GM12864 (cell line): ENCODE measurements around the gene ZNF24.

Experiments used
- DNase-seq: peaks from one replicate; pipeline ENCODE4 v3.0.0-alpha.2; 2011; ENCODE audit warnings: low read depth
- H3K4me3 ChIP-seq: 2 replicates; pipeline ENCODE4 v1.5.1; 2011; ENCODE audit warnings: mild to moderate bottlenecking, low read depth, low read length, control low read depth
- TF ChIP-seq, protein P1 (sequence below): IDR thresholded peaks from 2 replicates; pipeline ENCODE4 v1.5.1; 2011; ENCODE audit warnings: low read depth, mild to moderate bottlenecking, moderate library complexity, low read length, control low read depth, inconsistent platforms; ENCODE audit errors: missing control alignments

The ZNF24 gene

GRCh38 chr18:35306588-35307250, 37.5 kb downstream of the ZNF24 start:
- H3K4me3 ChIP-seq: no peak overlapping the region
- TF ChIP-seq, protein P1, sequence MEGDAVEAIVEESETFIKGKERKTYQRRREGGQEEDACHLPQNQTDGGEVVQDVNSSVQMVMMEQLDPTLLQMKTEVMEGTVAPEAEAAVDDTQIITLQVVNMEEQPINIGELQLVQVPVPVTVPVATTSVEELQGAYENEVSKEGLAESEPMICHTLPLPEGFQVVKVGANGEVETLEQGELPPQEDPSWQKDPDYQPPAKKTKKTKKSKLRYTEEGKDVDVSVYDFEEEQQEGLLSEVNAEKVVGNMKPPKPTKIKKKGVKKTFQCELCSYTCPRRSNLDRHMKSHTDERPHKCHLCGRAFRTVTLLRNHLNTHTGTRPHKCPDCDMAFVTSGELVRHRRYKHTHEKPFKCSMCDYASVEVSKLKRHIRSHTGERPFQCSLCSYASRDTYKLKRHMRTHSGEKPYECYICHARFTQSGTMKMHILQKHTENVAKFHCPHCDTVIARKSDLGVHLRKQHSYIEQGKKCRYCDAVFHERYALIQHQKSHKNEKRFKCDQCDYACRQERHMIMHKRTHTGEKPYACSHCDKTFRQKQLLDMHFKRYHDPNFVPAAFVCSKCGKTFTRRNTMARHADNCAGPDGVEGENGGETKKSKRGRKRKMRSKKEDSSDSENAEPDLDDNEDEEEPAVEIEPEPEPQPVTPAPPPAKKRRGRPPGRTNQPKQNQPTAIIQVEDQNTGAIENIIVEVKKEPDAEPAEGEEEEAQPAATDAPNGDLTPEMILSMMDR: no peak
- no peak for DNase-seq

GRCh38 chr18:35303610-35304009, 40.6 kb downstream of the ZNF24 start:
- H3K4me3 ChIP-seq: no peak overlapping the region
- no peak for DNase-seq
- TF ChIP-seq, protein P1: no peak

DNA sequence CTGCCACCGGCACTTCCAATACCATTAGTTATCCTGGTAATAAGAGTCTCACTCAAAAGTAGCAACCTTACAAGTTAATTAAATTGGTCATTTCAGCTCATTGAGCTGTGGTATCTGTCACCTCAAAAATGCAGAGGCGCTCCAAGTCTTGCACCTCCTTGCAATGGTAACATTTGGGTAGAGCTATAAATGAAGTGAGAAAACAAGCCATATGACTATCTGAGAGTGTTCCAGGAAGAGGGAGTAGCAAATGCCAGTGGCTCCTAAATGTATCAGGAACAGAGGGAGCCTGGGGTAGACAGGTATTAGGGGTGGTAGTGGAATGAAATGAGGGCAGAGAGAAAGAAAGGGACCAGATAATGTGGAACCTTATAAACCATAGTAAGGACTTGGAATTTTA, 48.2 kb downstream of the ZNF24 start:
- no peak overlapping the region for H3K4me3 ChIP-seq
- no peak for DNase-seq
- TF ChIP-seq, protein P1: no peak

- no peak for DNase-seq
- H3K4me3 ChIP-seq: peak overlapping the region; percentile 73
- TF ChIP-seq, protein P1: no peak
Observed at GRCh38 chr18:35291166-35291565, 53.1 kb downstream of the ZNF24 start.

DNA sequence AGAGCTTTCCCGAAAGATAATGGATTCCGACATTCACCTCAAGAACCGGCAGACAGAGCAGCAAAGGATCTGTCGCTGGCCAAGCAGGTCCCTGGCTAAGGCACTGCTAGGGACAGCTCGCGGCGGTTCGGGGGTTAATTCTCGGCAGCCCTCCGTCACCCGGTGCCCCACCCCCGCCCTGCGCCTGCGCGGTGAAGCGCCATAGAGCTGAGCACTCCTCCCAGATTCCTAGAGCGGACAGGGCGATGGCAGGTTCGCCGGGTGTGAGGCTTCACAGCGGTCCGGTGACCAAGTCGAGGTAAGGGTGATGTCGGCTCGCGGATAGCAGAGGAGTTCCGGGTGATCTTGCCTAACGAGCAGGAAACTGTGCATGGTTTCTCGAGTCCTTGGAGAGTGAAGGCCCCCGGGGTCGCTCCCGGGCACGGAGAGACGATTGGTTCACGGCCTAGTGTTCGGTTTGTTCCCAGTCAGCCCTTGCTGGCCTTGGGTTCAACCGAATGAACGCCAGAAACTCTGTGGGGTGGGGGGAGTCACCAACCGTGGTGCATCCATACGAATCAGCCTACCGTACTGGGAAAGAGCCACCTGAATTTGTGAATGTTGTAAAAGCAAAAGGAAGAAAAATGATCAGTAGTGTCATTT, 54.0 kb downstream of the ZNF24 start, which contains the start of gene ZSCAN30:
TSS of gene ZSCAN30 (minus strand) at position 136 of the 642 bp plus-strand sequence. CDS start 25,877 bp downstream, outside the sequence.
- DNase-seq: peak; percentile 86
- TF ChIP-seq, protein P1: no peak
- H3K4me3 ChIP-seq: peak within 1 kb of the TSS; percentile 73

GRCh38 chr18:35289727-35290093, 54.5 kb downstream of the ZNF24 start:
- TF ChIP-seq, protein P1: no peak
- peak; percentile 10 for DNase-seq
- peak overlapping the region; percentile 73 for H3K4me3 ChIP-seq
